HG03280 (cell line): ENCODE measurements around the gene CLRN3.

Experiments
- ATAC-seq: cut with Tn5 transposase; IDR thresholded peaks from one replicate; pipeline ENCODE4 v1.9.1; 2021; ENCODE audit warnings: mild to moderate bottlenecking, moderate library complexity; ENCODE audit not compliant: unreplicated experiment

Gene CLRN3, protein sequence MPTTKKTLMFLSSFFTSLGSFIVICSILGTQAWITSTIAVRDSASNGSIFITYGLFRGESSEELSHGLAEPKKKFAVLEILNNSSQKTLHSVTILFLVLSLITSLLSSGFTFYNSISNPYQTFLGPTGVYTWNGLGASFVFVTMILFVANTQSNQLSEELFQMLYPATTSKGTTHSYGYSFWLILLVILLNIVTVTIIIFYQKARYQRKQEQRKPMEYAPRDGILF

DNA sequence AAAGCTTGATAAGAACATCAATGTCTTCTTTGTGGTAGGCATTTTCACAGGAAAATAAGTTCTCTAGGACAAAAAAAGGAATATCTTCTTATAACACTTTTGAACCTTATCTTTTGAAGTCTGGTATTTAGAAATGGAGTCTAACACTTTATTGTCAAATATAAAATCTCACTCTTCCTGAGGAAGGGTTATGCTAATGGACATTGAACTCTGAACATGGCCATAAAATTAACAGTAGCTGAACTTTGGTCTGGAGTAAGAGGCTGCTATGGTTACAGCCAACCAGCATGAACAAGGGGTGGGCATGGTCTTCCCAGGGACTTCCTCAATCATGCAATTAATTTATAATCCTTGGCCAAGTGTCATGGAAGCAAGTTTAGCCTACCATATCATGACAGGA is at the start of gene CLRN3:
Gene CLRN3 (minus strand): TSS at position 199 of the 400 bp plus-strand sequence. CDS start 157 bp downstream, at position 42.
- ATAC-seq, result no peak

DNA sequence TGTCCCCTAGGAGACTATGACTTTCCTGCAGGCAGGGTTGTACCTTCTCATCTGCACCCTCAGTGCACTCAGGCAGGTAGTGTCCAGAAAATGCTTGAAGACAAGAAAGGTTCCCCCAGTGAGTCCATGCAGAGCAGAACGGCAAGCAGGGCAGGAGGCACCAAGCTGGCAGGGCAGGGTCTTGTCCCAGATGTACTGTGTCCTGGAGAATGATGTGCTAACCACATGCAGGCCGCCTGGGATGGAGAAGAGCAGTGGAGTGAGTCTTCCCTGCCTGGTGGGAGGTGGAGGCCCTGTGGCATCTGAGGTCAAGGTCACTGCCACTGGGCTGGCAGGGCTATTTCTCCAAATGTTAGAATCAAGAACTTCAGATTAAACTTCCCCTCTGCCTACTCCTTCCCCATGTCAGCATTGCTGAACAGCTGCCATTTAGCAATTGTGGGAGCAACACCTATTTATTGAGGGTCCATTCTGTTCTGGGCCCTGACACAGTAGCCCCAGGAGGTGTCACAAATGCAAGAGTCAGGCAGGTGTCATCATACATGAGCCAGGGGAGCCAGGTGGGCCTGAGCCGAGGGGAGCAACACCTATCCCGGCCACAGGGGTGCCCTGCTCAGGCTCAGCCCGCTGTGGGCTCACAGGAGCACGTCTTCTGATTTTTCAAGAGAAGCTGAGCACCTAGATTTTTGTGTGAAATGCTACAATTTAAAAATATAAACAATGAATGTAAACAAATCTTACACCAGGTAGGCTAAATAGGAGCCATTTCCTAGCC is 48.3 kb upstream of the CLRN3 start:
- ATAC-seq, result no peak

DNA sequence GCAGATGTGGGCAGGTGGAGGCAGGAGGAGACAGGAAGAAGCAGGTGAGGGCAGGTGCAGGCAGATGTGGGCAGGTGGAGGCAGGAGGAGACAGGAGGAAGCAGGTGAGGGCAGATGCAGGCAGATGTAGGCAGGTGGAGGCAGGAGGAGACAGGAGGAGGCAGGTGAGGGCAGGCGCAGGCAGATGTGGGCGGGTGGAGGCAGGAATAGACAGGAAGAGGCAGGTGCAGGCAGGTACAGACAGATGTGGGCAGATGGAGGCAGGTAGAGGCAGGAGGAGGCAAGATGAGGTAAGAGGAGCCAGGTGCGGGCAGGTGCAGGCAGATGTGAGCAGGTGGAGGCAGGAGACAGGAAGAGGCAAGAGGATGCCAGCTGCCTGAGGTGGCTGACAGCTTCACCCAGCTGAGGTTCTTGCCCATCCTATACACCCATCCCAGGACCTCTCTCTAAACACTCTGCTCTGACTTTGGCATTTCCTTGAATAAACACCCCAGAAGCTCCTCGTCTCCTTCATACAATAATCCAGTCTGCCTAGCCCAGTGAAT is 47.1 kb upstream of the CLRN3 start:
- no peak for ATAC-seq

DNA sequence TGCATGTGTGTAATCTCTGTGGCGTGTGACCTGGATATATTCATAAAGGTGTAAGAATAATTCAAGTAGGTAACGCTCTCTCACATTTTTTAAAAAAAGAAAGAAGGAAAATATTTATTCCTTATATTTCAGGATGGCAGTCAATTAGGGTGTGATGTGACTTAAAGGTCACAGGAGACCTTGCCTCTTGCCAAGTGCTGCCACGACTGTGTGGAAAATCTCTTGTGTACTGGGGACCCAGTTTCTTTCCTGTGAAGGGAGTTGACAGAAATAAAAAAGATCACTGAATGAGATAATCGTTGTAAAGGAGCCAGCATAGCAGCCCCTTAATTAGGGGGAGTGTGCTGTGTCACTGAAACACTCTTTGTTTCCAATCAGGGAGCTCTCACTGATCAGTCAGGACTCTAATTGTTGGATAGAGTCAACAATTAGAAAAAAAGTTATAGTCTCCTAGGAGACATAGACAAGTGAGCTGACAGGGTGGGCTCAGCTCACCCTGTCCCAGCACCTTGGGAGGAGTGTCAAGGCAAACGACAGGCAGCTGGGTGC is 45.2 kb upstream of the CLRN3 start:
- ATAC-seq, result no peak

DNA sequence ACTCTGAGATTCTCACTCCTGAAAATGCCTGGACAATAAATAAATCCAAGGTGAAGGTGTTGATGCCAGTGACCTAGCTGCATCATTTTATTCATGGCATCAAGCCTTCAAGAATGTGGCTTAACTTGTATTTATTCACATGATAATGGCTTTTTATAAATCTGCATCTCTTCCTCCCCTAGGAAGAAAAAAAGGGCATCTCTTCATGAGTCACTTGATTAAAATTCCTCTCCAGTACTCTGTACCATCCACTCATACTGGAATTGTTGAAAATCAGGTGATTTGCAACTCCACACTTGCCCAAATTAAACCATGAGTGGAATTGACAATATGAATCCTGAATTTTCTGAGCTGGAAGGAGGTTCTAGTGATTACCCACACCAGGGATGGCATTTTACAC is 44.3 kb upstream of the CLRN3 start:
- no peak for ATAC-seq

DNA sequence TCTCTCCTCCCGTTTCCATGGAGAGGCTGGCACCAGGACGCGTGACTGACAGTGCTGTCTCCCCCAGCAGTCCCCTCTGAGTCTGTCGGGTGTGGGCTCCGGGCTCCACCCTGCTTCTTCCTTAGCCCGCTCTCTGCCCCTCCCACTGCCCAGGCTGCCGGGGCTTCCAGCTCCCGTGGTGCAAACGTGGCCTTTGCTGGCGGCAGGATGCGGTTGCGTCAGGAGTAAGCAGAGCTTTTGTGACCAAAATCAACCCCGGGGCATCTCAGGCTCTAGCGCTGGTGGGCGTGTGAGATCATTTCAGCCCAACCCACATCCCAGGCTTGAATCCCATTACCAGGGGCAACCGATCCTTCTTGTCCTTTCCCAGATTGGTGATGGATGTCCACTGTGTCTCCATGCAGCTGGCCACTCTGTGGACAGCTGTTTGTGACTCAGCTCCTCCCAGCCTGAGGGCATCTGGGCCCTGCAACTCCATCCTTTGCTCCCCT is 42.4 kb upstream of the CLRN3 start:
- ATAC-seq, result no peak

DNA sequence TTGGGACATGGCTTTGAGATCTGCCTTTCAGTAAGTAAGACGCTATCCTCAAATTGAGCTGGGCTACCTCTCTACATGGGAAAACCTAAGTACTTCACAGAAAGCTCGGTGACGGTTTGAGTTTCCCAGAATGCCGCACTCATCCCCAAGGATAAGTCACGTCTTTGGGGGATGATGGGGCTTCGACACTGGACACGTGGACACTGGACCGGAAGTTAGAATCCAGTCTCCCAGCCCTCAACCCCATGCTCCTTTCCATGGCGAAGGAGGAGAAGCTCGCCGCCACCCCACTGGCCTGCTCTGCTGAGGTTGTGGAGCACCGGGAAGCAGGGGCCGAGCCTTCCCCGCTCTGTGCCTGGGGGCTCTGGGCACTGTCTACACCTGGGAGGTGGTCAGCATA is 41.6 kb upstream of the CLRN3 start:
- no peak for ATAC-seq

DNA sequence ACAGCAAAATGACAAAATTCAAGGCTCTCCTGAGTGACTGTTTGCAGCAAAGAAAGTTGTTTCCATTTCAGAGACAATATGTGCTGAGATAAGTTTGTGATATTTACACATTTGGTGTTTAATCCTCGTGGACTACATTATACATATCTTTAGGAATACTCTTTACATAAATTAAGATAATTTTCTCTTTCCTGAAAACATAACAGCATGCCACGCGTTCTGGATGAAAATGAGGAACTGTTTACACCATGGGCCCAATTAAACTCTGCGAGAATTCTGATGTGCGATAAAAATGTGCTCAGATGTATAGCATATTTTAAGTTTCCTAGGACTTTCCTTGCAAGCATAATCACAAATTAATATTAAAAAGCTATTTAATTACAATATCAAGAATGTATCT is 40.5 kb upstream of the CLRN3 start:
- ATAC-seq, result no peak

DNA sequence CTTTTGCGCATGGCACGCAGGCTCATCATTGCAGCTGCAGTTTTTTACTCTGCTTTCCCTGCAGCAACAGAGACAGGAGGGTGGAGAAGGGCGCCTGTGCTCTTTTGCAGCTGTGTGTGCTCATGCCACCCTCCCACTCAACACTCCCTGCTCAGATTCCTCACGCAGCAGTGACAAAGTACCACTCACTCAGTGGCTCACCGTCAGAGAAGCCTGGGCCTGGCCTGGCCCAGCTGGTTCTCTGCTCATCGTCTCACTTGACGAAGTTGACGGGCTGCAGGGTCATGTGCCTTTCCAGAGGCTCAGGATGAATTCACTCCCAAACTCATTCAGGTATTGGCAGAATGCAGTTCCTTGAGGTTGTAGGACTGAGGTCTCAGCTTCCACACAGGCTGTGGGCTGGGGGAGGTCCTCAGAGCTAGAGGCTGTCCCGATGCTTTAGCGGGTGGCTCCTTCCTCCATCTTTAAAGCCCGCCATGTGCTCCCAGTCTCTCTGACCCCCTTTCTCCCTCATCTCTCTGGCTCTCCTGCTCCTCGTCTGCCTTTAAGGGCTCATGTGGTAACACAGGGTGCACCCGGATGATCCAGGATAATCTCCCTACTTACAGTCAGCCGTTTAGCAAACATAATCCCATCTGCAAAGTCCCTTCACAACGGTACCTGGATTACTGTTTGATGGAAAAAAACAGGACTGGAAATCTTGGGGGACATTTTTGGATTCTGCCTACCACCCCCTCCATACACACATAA is 40.0 kb upstream of the CLRN3 start:
- ATAC-seq, result no peak

DNA sequence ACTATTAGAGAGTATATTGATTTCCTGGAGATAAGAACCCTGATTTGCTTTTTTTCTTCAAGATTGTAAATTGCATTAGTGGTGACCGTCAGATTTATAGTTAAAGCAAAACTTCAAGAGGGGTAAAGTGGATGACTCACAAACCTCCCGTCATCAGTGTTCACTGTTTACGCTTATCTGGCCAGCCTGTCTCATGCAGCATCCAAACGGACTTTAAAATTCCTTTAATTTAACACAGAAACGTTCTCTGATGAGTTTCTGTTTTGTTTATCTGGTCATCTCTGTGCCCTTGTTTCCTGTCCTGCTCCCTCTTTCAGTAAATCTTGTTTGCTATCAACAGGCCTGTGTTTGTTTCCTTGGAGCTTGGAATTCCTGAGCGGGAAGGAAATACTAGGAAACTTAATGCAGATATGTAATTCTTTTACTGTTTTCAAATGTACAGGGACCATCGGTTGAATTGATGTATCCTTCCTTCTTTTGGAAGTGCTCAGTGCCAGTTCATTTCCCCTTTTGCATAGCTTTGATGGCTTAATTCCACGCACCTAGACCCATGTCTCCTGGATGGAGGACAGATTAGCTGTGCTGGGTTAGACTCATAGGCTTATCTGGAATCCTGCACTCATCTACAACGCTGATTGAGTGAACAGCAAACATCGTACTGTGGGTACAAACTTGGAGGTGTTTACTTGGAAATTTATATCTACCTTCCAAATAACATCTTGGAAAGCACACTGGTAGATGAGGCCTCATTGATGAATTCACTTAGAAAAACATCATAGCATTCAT is 35.5 kb upstream of the CLRN3 start:
- ATAC-seq, result no peak

DNA sequence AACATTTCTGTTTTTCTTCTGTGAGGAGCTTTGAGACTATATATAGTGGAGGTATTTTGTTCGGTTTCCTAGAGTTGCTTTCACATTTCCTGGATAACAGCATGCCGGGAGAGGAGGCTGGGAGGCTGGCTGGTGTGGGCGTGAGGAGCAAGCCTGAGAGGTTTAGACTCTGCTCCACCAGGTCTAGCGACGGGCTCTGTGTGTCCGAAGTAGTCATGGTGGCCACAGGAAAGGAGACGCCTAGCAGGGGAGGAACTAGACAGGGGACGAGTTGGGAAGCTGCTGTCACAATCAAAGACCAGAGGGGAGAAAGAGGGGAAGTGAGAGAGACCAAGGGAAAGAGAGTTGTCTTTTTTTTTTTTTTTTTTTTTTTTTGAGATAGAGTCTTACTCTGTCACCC is 33.7 kb upstream of the CLRN3 start:
- ATAC-seq, result no peak

DNA sequence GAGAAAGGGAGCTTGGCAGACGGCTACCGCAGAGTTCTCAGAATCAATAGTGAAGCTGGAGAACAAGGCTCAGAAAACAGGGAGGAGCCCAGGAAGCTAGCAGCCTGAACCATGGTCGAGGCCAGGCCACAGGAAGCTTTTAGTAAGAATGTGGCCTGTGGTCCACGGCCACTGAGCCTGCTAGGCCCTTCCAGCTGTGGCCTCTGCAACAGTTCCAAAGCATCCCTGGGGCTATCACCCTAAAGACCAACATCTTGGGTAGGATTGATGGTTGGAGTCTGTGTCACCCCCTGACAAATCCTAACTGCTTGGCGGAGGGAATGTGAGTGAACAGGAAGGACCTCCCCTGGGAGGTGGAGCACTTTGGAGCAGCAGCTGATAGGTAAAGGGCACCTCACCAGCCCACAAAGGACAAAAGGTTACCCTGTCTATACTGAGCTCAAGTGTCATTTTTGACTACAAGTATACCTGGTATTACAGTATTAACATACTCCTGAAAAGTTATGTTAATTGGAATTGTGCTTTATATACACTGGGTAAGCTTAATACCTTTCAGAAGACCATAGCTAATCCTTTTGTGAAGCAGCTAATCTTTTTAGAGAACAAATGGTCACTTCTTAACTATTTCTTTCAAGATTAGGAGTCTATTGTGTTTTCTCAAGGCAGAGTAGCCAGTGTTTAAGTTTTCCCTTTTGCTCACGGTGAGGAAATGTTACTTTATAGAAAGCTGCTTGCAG is 32.9 kb upstream of the CLRN3 start:
- no peak for ATAC-seq

DNA sequence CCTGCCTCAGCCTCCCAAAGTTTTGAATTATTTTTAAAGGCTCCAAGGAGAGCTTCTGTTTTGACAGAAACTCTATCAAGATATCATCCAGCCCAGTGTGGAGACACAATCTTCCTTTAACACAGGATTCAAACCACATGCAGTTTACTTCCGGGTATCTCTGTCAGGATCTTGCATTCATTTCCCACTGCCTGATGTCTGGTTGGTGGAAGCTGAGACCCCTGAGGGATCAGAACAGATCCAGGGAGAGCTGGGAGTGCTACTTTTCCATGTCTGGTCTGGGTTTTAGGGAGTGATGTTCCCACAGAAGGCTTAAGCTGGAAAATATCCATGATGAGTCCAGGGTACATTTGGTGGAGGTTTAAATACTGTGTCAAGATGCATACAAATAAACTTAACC is 30.9 kb upstream of the CLRN3 start:
- ATAC-seq, result no peak

DNA sequence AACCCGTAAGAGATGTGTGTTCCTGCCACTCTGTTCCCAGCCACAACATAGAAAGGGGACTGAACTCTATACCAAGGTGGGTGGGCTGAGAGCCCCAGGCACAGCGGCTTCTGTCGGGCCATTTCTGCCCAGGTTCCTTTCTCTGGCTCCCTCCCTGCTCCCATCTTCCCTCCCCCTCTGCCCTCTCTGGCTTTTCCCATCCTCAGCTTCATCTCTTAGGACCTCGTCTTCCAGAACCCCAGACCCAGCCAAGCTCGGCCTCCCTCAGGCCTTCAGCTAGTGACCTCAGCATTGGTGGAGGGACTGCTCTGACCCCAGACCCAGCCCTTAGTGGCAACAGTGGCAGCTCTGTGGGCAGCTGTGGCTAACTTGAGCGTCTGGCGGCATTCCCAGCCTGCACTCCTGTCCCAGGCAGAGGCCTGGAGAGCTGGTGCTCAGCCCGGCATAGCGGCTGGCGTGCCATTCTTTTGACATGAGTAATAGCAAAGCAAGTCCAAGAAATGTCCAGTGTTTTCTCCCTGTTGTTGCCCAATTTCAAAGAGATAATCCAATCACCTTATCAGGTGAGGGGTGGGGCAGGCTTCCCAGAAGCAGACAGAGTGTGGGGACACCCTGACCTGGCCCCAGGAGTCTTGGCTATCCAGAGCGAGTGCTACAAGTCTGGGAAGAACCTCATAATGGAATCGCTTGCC is 30.1 kb upstream of the CLRN3 start:
- ATAC-seq, result no peak

DNA sequence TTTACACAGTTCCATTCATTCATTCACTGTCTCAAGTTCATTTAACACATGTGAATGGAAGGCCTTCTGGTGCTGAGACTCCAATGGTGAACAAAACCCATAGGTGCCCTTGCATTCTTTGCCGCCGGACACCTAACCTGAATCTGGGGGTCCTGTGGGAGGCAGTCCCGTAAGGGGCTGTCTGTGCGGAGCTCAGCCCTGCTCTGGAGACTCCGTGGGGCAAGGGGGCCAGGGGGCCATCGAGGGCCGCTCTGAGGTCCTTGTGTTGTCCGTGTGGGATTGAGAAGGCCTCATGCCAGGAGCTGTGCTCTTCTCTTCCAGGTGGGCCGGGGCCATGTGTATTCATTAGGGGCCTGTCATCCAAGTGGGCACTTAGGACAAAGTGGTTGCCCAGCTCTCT is 29.5 kb upstream of the CLRN3 start:
- ATAC-seq, result no peak

DNA sequence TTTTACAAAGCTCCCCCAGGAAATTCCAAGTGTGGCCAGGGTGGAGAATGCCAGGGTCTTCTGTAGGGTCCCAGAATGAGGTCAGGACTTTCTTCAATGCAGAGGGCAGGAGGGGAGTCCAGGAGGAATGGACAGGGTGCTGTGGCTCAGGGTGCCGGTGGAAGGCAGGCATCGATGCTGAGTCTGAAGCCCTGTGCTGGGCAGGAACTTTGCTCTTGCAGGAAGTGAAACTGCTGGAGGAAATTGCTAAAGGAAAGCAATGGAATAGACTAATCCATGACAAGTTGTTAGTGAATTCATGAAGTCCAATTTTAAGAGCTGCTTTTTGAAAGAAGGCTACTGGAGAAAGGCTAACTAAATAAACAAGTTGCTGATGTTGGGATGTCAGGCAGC is 29.0 kb upstream of the CLRN3 start:
- ATAC-seq, result no peak

DNA sequence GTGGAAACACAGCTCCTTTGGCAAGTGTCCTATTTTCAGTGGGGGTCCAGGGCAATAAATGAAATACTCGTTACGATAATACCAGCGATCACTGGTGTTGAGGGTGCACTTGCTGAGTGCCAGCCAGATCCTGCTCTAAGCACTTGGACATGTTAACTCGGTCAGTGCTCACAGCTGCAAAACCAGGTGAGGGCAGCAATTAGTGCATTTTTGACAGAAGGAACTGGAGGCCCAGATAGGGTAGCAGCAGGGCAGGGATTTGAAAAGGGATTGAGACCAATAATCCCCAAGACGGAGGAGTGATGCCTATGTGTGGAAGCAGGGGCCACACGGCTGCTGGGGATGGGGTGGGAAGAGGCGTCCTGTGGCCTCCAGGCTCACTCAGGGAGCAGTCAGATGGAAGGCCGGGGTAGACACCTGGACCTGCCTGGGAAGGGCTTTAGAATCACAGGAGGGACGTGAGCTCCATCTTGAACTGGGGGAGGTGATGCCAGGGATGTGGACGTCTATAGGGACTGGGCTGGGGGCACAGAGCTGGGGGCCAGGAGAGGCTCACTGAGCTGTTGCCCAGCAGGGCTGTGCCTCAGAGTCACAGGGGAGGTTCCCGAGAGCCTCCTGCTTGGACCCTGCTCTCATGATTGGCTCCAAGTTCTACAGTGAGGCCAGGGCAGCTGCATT is 28.5 kb upstream of the CLRN3 start:
- no peak for ATAC-seq

DNA sequence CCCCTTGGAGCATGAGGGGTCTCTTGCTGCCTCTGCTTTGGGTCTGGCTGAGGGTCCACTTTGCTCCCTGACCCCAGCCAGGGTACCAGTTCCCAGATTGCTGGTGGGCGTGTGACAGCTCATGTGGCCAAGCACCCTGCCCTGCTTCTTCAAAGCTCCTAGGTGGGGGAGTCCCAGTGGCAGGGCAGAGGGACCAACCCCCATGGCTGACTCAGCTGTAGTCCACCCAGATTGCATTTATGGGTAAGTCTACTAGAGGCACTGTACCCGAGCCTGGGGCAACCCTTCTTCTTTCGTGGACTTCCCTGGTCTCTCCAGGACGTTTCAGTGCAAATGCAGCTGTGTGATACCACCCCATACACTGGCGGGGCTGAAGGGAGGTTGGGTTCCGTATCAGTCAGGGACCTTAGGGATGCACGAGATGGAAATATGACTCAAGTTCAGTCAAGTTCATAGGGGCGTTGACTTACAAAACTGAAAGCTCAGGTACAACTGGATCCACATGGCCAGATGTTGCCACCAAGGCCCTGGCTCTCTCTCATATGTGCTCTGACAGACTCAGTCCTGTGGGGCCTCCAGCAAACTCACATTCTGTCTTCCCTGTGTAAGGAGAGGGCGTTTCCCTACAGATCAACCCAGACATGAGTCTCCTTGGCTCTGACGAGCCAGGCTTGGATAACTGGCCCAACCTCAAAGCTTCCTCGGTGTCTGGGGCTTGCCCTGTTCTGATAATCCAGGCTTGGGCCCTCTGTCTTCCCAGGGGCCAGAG is 27.7 kb upstream of the CLRN3 start:
- ATAC-seq, result no peak
